RWPE1 (cell line): Measurements from ENCODE around the gene SPATS2.

Experiments
- CTCF ChIA-PET: fragments of 350-600 bp; sonication (Branson Sonifier 250); formaldehyde crosslinking; extraction: SDS; loops from one replicate; lab custom pipeline; 2021; lab: Yijun Ruan, JAX
- POLR2A ChIA-PET: fragments of 400-600 bp; formaldehyde crosslinking; extraction: SDS; loops from one replicate; lab custom pipeline; 2020; ENCODE audit warnings: antibody characterized with exemption; ENCODE audit not compliant: low non-redundant PET; lab: Yijun Ruan, JAX
- DNase-seq: peaks from one replicate; pipeline ENCODE4 v3.0.0; 2012; ENCODE audit warnings: low spot score
- H3K27ac ChIP-seq: fragments of 450-650 bp; 2 replicates; pipeline ENCODE4 v1.5.1; 2017
- CTCF ChIP-seq: fragments of 450-650 bp; conservative IDR thresholded peaks from 2 replicates; pipeline ENCODE4 v1.5.1; 2017; ENCODE audit warnings: low read depth, mild to moderate bottlenecking

Gene SPATS2

GRCh38 chr12:49489720-49490119, 122.5 kb downstream of the SPATS2 start:
- peak; percentile 45 for DNase-seq
- ChIA-PET CTCF (interaction anchor here (0.6 to 0.7 kb wide), 2 partner anchors 23 to 423 kb away, joined by 3 read pairs; no protein-coding TSS in a partner anchor), POLR2A (no interaction called here)
- TF ChIP-seq CTCF, result no peak
- H3K27ac ChIP-seq, result no peak overlapping the region

- ChIA-PET CTCF (interaction anchor here (0.6 to 1.2 kb wide), 2 partner anchors 23 to 153 kb away, joined by 5 to 6 read pairs; no protein-coding TSS in a partner anchor), POLR2A (interaction anchor here (1.7 kb wide), 1 partner anchor 125 kb away, joined by 4 read pairs; the partner anchor contains the start of gene SPATS2)
- DNase-seq, result peak; percentile 49
- H3K27ac ChIP-seq, result peak overlapping the region; percentile 90
- TF ChIP-seq CTCF, result no peak
Measured at GRCh38 chr12:49491823-49492222, 124.6 kb downstream of the SPATS2 start.

GRCh38 chr12:49493900-49494299, 126.6 kb downstream of the SPATS2 start:
- DNase-seq, result no peak
- no peak overlapping the region for H3K27ac ChIP-seq
- ChIA-PET CTCF (interaction anchor here (0.6 to 1.8 kb wide), 2 partner anchors 66 to 135 kb away, joined by 3 to 9 read pairs; no protein-coding TSS in a partner anchor), POLR2A (no interaction called here)
- TF ChIP-seq CTCF, result no peak

GRCh38 chr12:49496417-49497360, 129.4 kb downstream of the SPATS2 start:
- ChIA-PET POLR2A (no interaction called here), CTCF (no interaction called here)
- DNase-seq, result no peak
- no peak for TF ChIP-seq CTCF
- no peak overlapping the region for H3K27ac ChIP-seq

- CTCF ChIA-PET, result interaction anchor here (0.5 kb wide), 1 partner anchor 136 kb away, joined by 4 read pairs; no protein-coding TSS in a partner anchor
- H3K27ac ChIP-seq, result peak overlapping the region; percentile 94
- no peak for TF ChIP-seq CTCF
- POLR2A ChIA-PET, result interaction anchor here (1.1 kb wide), 1 partner anchor 135 kb away, joined by 3 read pairs; no protein-coding TSS in a partner anchor
- no peak for DNase-seq
Measured at GRCh38 chr12:49501895-49502294, 134.6 kb downstream of the SPATS2 start.

GRCh38 chr12:49502590-49502989, 135.3 kb downstream of the SPATS2 start:
- no peak for TF ChIP-seq CTCF
- ChIA-PET CTCF (interaction anchor here (0.5 kb wide), 1 partner anchor 19 kb away, joined by 4 read pairs; no protein-coding TSS in a partner anchor), POLR2A (no interaction called here)
- H3K27ac ChIP-seq, result peak overlapping the region; percentile 94
- no peak for DNase-seq
